Measurements from ENCODE around the gene CD19. TPM values are rescaled to one million over a fixed set of nuclear protein-coding genes. Genes with fewer than 3 reads are reported as not detected.
"Not testable (repeated sequence)": the region's sequence is repeated elsewhere in the genome, so short reads cannot be mapped to it uniquely, and the experiment has no call there.

CD19 gene
- total RNA-seq, result 1 to 10 TPM in 1 of 2 donors, not detected in 1; 4.0 TPM
- 0 to 0.15 reads per million in 2 donors for total RNA-seq

- no peaks in the 10 kb centered on the region for H3K27me3 Mint-ChIP-seq
- no peaks in the 10 kb centered on the region for H3K9me3 ChIP-seq (ENCODE audit: control insufficient read depth, low read length, poor library complexity, severe bottlenecking)
- H3K4me3 Mint-ChIP-seq, result peak within 1 kb of the TSS; percentile 78
- H3K36me3 Mint-ChIP-seq (ENCODE audit: low read depth), result no peaks in the 10 kb centered on the region
- peak within 1 kb of the TSS; percentile 8 for H3K27ac Mint-ChIP-seq
- ATAC-seq (no peak), DNase-seq (no peak)
- peaks cover 21% of the 10 kb centered on the region for H3K4me1 Mint-ChIP-seq
These were observed at the start of gene CD19 for GRCh38 chr16:28931801-28932225. CD19 (plus strand) TSS chr16:28931971; CDS start chr16:28932001, 30 bp downstream.

GRCh38 chr16:28882551-28883160 lies 49.1 kb upstream of the CD19 start:
- Mint-ChIP-seq H3K27me3 (peaks cover 15% of the 10 kb centered on the region), H3K4me1 (peaks cover 19% of the 10 kb centered on the region), H3K36me3 (ENCODE audit: low read depth) (peaks cover 5% of the 10 kb centered on the region), H3K4me3 (no peak overlapping the region), H3K27ac (no peak overlapping the region)
- ATAC-seq (no peak), DNase-seq (no peak)
- no peaks in the 10 kb centered on the region for H3K9me3 ChIP-seq (ENCODE audit: control insufficient read depth, low read length, poor library complexity, severe bottlenecking)

- H3K9me3 ChIP-seq (ENCODE audit: control insufficient read depth, low read length, poor library complexity, severe bottlenecking), result no peaks in the 10 kb centered on the region
- ATAC-seq (no peak), DNase-seq (no peak)
- Mint-ChIP-seq H3K27ac (no peak overlapping the region), H3K27me3 (peaks cover 15% of the 10 kb centered on the region), H3K4me1 (peaks cover 18% of the 10 kb centered on the region), H3K36me3 (ENCODE audit: low read depth) (peaks cover 5% of the 10 kb centered on the region), H3K4me3 (no peak overlapping the region)
These were observed 48.4 kb upstream of the CD19 start for GRCh38 chr16:28883221-28883996.

DNA sequence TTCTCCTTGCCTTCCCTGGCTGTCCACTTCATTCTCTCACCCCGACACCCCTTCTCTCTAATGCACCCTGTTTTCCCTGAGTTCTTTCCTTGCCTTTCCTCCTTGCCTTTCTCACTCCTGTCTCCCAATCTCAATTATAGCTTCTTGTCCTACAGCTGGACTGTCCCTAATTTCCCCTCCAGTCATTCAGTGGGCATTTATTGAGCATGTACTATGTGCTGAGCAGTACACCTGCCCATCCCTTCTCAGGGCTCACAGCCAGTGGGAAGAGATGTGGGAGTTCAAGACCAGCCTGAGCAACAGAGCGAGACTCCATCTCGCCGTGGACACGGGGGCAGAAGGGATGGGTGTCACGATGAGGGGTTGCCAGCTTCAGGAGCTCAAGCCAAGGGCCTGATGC lies 47.7 kb upstream of the CD19 start:
- H3K9me3 ChIP-seq (ENCODE audit: control insufficient read depth, low read length, poor library complexity, severe bottlenecking), result no peaks in the 10 kb centered on the region
- H3K4me3 Mint-ChIP-seq, result no peak overlapping the region
- DNase-seq (no peak), ATAC-seq (no peak)
- H3K4me1 Mint-ChIP-seq, result peaks cover 17% of the 10 kb centered on the region
- H3K27me3 Mint-ChIP-seq, result peaks cover 15% of the 10 kb centered on the region
- no peak overlapping the region for H3K27ac Mint-ChIP-seq
- H3K36me3 Mint-ChIP-seq (ENCODE audit: low read depth), result peaks cover 5% of the 10 kb centered on the region

DNA sequence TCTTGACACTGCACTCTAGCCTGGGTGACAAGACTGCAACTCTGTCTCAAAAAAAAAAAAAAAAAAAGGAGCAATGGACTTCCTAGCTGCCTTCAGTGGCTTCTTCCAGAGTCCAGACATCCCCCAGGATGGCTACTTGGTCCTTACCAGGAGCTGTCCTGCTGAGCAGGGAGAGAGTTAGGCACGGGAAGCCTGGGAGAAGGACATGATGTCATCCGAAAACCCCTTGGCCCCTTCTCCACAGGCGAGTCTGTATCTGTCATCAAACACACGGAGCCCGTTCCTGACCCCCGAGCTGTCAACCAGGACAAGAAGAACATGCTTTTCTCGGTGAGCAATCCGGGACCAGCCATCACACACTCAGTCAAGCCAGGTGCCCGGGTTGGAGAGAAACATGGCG lies 44.8 kb upstream of the CD19 start:
- Mint-ChIP-seq H3K4me1 (peaks cover 4% of the 10 kb centered on the region), H3K27ac (no peak overlapping the region), H3K4me3 (no peak overlapping the region), H3K36me3 (ENCODE audit: low read depth) (peaks cover 5% of the 10 kb centered on the region), H3K27me3 (peaks cover 9% of the 10 kb centered on the region)
- no peak for DNase-seq
- no peaks in the 10 kb centered on the region for H3K9me3 ChIP-seq (ENCODE audit: control insufficient read depth, low read length, poor library complexity, severe bottlenecking)
- ATAC-seq, result no peak

DNA sequence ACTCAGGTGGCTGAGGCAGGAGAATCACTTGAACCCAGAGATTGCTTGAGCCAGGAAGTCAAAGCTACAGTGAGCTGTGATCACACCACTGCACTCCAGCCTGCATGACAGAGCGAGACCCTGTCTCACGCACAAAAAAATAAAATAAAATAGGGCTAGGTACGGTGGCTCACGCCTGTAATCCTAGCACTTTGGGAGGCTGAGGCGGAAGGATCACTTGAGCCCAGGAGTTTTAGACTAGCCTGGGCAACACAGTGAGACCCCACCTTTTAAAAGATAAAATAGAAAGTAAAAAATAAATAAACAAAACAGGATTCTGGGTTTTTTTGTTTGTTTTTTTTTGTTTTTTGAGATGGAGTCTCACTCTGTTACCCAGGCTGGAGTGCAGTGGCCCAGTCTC lies 41.4 kb upstream of the CD19 start:
- not testable (repeated sequence) for ATAC-seq; H3K4me1 Mint-ChIP-seq; H3K36me3 Mint-ChIP-seq (ENCODE audit: low read depth); H3K9me3 ChIP-seq (ENCODE audit: control insufficient read depth, low read length, poor library complexity, severe bottlenecking); H3K27me3 Mint-ChIP-seq; H3K27ac Mint-ChIP-seq; H3K4me3 Mint-ChIP-seq; DNase-seq

- no peaks in the 10 kb centered on the region for H3K9me3 ChIP-seq (ENCODE audit: control insufficient read depth, low read length, poor library complexity, severe bottlenecking)
- Mint-ChIP-seq H3K4me1 (peaks cover 2% of the 10 kb centered on the region), H3K36me3 (ENCODE audit: low read depth) (no peaks in the 10 kb centered on the region), H3K4me3 (no peak overlapping the region), H3K27me3 (no peaks in the 10 kb centered on the region), H3K27ac (no peak overlapping the region)
- DNase-seq (no peak), ATAC-seq (no peak)
These were observed 39.5 kb upstream of the CD19 start for GRCh38 chr16:28891964-28892890.

DNA sequence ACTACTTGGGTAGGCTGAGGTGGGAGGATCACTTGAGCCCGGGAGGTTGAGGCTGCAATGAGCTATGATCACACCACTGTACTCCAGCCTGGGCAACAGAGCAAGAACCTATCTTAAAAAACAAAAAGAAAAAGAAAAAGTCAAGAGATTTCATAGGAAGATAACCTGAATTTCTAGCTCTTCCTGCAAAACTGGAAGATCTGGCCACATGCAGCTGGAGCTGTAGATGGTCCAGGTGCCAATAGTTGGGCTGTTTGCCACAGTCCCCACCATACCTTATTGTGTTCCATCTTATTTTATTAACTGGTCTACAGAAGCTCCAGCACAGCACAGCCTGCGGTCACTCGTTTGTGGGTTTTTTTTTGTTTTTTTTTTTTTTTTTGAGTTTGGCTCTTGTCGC lies 38.5 kb upstream of the CD19 start:
- no peak overlapping the region for H3K4me3 Mint-ChIP-seq

DNA sequence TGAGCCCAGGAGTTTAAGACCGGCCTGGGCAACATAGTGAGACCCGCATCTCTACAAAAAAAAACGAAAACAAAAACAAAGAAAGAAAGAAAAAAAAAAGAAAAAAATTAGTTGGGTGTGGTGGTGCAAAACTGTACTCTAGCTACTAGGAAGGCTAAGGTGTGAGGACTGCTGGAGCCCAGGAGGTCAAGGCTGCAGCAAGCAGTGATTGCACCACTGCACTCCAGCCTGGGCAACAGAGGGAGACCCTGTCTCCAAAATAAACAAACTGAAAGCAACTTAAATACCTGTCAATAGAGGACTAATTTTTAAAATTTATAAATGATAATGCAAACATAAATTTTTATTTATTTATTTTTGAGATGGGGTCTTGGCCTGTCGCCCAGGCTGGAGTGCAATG lies 36.2 kb upstream of the CD19 start:
- Mint-ChIP-seq H3K4me1 (peaks cover 2% of the 10 kb centered on the region), H3K4me3 (no peak overlapping the region), H3K27me3 (no peaks in the 10 kb centered on the region), H3K36me3 (ENCODE audit: low read depth) (no peaks in the 10 kb centered on the region), H3K27ac (no peak overlapping the region)
- DNase-seq (no peak), ATAC-seq (no peak)
- H3K9me3 ChIP-seq (ENCODE audit: control insufficient read depth, low read length, poor library complexity, severe bottlenecking), result no peaks in the 10 kb centered on the region

More for the DNA sequence above, 38.5 kb upstream of the CD19 start:
- H3K9me3 ChIP-seq (ENCODE audit: control insufficient read depth, low read length, poor library complexity, severe bottlenecking), result no peaks in the 10 kb centered on the region
- ATAC-seq, result no peak
- H3K27ac Mint-ChIP-seq, result no peak overlapping the region
- DNase-seq, result no peak
- no peaks in the 10 kb centered on the region for H3K27me3 Mint-ChIP-seq
- peaks cover 2% of the 10 kb centered on the region for H3K4me1 Mint-ChIP-seq
- no peaks in the 10 kb centered on the region for H3K36me3 Mint-ChIP-seq (ENCODE audit: low read depth)

DNA sequence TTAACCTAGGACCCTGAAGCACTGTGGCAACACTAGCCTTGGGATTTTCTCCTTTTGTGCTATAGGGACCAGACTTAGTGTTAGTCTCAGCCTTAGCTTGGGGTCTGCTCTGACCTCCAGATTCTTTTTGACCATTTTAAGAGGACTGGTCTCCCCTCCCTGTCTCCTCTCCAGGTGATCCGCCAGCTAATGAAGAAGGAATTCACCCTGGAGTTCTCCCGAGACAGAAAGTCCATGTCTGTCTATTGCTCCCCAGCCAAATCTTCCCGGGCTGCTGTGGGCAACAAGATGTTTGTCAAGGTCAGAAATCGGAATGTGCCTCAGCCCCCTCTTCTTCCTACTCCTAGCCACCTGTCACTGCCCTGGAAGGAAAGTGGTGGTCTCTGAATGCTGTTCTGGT lies 33.9 kb upstream of the CD19 start:
- no peaks in the 10 kb centered on the region for H3K9me3 ChIP-seq (ENCODE audit: control insufficient read depth, low read length, poor library complexity, severe bottlenecking)
- no peaks in the 10 kb centered on the region for H3K36me3 Mint-ChIP-seq (ENCODE audit: low read depth)
- no peak for DNase-seq
- no peaks in the 10 kb centered on the region for H3K27me3 Mint-ChIP-seq
- peaks cover 2% of the 10 kb centered on the region for H3K4me1 Mint-ChIP-seq
- no peak for ATAC-seq
- no peak overlapping the region for H3K4me3 Mint-ChIP-seq
- no peak overlapping the region for H3K27ac Mint-ChIP-seq

- no peaks in the 10 kb centered on the region for H3K9me3 ChIP-seq (ENCODE audit: control insufficient read depth, low read length, poor library complexity, severe bottlenecking)
- Mint-ChIP-seq H3K4me3 (no peak overlapping the region), H3K27ac (no peak overlapping the region), H3K4me1 (peaks cover 2% of the 10 kb centered on the region), H3K36me3 (ENCODE audit: low read depth) (no peaks in the 10 kb centered on the region), H3K27me3 (no peaks in the 10 kb centered on the region)
- DNase-seq (no peak), ATAC-seq (no peak)
These were observed 33.5 kb upstream of the CD19 start for GRCh38 chr16:28898266-28898665.

DNA sequence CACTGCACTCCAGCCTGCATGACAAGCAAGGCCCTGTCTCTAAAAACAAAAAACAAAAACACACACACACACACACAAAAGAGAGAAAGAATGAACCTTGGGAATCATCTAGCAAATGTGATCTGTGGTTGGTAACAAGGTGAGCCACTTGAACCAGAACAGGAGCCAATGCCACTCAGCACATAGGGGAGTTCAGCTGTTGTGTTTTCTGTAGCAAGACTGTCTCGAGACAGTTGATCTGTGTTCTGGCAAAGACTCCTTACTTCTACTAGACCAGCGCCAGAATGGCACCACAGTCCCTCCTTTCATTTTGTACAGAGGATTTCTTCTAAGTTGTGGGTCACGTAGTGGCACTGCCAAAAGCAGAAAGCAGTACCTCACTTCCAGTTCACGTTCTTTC lies 32.8 kb upstream of the CD19 start:
- Mint-ChIP-seq H3K4me3 (no peak overlapping the region), H3K4me1 (peaks cover 2% of the 10 kb centered on the region), H3K36me3 (ENCODE audit: low read depth) (no peaks in the 10 kb centered on the region), H3K27ac (no peak overlapping the region), H3K27me3 (no peaks in the 10 kb centered on the region)
- ATAC-seq (no peak), DNase-seq (no peak)
- no peaks in the 10 kb centered on the region for H3K9me3 ChIP-seq (ENCODE audit: control insufficient read depth, low read length, poor library complexity, severe bottlenecking)

DNA sequence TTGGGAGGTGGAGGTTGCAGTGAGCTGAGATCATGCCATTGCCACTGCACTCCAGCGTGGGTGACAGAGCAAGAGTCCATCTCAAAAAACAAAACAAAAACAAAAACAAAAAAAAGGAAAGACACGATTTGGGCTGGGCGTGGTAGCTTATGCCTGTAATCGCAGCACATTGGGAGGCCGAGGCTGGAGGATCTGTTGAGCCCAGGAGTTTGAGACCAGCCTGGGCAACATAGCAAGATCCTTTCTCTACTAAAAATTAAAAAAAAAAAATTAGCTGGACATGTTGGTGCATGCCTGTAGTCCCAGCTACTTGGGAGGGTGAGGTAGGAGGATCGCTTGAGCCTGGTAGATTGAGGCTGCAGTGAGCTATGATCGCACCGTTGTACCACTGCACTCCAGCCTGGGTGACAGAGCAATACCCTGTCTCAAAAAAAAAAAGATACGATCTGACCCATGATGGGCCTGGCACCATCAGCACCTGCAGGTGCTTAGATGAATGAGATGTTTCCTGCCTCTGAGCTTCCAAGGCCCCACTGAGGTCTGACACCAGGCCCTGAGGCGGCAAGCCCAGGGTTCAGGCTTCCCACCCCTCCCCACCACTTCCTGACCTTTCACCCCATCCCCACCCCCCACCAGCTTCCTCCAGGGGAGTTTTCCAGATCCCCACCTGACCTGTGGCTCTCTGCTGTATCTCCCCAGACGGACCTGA lies 31.7 kb upstream of the CD19 start:
- H3K27me3 Mint-ChIP-seq, result no peaks in the 10 kb centered on the region
- ATAC-seq, result no peak
- no peak for DNase-seq
- no peaks in the 10 kb centered on the region for H3K36me3 Mint-ChIP-seq (ENCODE audit: low read depth)
- peaks cover 4% of the 10 kb centered on the region for H3K4me1 Mint-ChIP-seq
- no peak overlapping the region for H3K4me3 Mint-ChIP-seq
- no peaks in the 10 kb centered on the region for H3K9me3 ChIP-seq (ENCODE audit: control insufficient read depth, low read length, poor library complexity, severe bottlenecking)
- H3K27ac Mint-ChIP-seq, result no peak overlapping the region
